IMR-90 (cell line): ENCODE measurements around the gene TRHDE.

ENCODE experiments used
- CTCF ChIP-seq: conservative IDR thresholded peaks from 2 replicates; pipeline ENCODE4 v1.5.1; 2012; ENCODE audit warnings: mild to moderate bottlenecking, low read depth, low read length, improper control_type of control experiment
- RAD21 ChIP-seq: IDR thresholded peaks from 2 replicates; pipeline ENCODE4 v1.6.1; 2012; ENCODE audit warnings: low read length, improper control_type of control experiment
- RCOR1 ChIP-seq: IDR thresholded peaks from 2 replicates; pipeline ENCODE4 v1.6.1; 2012; ENCODE audit warnings: mild to moderate bottlenecking, low read length, improper control_type of control experiment; ENCODE audit not compliant: insufficient replicate concordance
- RFX5 ChIP-seq: IDR thresholded peaks from 2 replicates; pipeline ENCODE4 v1.8.0; 2012; ENCODE audit warnings: low read depth, mild to moderate bottlenecking, low read length, moderate library complexity

GRCh38 chr12:72677139-72677538 is 405.0 kb downstream of the TRHDE start:
- no peak for TF ChIP-seq RFX5
- no peak for TF ChIP-seq CTCF
- no peak for TF ChIP-seq RCOR1
- no peak for TF ChIP-seq RAD21
